ENCODE results near the gene GPSM3. TPM values are rescaled to one million over a fixed set of nuclear protein-coding genes. Genes with fewer than 3 reads are reported as not detected.
A peak's percentile ranks its signal among the peaks of the same experiment; 100 is the strongest.

Gene GPSM3
- polyA plus RNA-seq, 1 donor (not counting 4 experiments of a cell fraction or from before 2014, with no cell fraction given), result 3.6 TPM

- H3K27ac ChIP-seq (ENCODE audit: control insufficient read depth, insufficient read depth, low read length), result peak overlapping the region; percentile 51
- H3K4me2 ChIP-seq (ENCODE audit: control insufficient read depth, extremely low read depth, insufficient read depth, low read depth, low read length), result peak overlapping the region; percentile 96
- no peaks in the 10 kb centered on the region for H3K27me3 ChIP-seq (ENCODE audit: control insufficient read depth, extremely low read depth, insufficient read depth, low read length)
- dilution Hi-C loops (cut with MboI; ENCODE audit: extremely low pct_ligation_motif_present, low sequenced_read_pairs), result no loop called here
- FAIRE-seq (no peak), DNase-seq (ENCODE audit: low read depth, low spot score) (no peak)
- peak overlapping the region; percentile 76 to 87 (median 86) for H3K4me3 ChIP-seq (ENCODE audit: control insufficient read depth in 2 of 3, extremely low read depth in 1 of 3, insufficient read depth in 2 of 3, low read depth in 1 of 3, low read length in 3 of 3)
- no peaks in the 10 kb centered on the region for H4K20me1 ChIP-seq (ENCODE audit: control insufficient read depth, extremely low read depth, insufficient read depth, low read length)
- no peak for TF ChIP-seq EZH2 (IDR thresholded peaks at IDR 0.05; ENCODE audit: low read length)
- no peak for TF ChIP-seq CTCF (optimal IDR thresholded peaks at IDR 0.05 in 1 of 3, IDR thresholded peaks at IDR 0.05 in 1 of 3, conservative IDR thresholded peaks at IDR 0.05 in 1 of 3; ENCODE audit: extremely low read depth in 1 of 3, insufficient read depth in 2 of 3, low read length in 3 of 3)
- peaks cover 30% of the 10 kb centered on the region for H3K79me2 ChIP-seq (ENCODE audit: control insufficient read depth, insufficient read depth, low read length)
- H2AFZ ChIP-seq (ENCODE audit: control insufficient read depth, low read length), result no peak overlapping the region
- H3K9me3 ChIP-seq (ENCODE audit: control insufficient read depth, low read depth, low read length), result no peaks in the 10 kb centered on the region
- peaks cover 48% of the 10 kb centered on the region for H3K4me1 ChIP-seq (ENCODE audit: control insufficient read depth, extremely low read depth, insufficient read depth, low read length)
- H3K9me1 ChIP-seq (ENCODE audit: control insufficient read depth, extremely low read depth, insufficient read depth, low read length), result no peaks in the 10 kb centered on the region
- peak overlapping the region; percentile 90 for H3K9ac ChIP-seq (ENCODE audit: control insufficient read depth, extremely low read depth, insufficient read depth, low read length)
- H3K36me3 ChIP-seq (ENCODE audit: control insufficient read depth in 2 of 2, extremely low read depth in 1 of 2, insufficient read depth in 2 of 2, low read length in 2 of 2), result peaks cover 3 to 9% of the 10 kb centered on the region in 2 experiments
These were observed 17.1 kb downstream of the GPSM3 start for GRCh38 chr6:32175322-32175710.

GRCh38 chr6:32174416-32174815 is 18.0 kb downstream of the GPSM3 start:
- H3K27ac ChIP-seq (ENCODE audit: control insufficient read depth, insufficient read depth, low read length), result no peak overlapping the region
- peaks cover 10 to 14% of the 10 kb centered on the region in 2 experiments for H3K36me3 ChIP-seq (ENCODE audit: control insufficient read depth in 2 of 2, extremely low read depth in 1 of 2, insufficient read depth in 2 of 2, low read length in 2 of 2)
- peaks cover 30% of the 10 kb centered on the region for H3K79me2 ChIP-seq (ENCODE audit: control insufficient read depth, insufficient read depth, low read length)
- H3K9ac ChIP-seq (ENCODE audit: control insufficient read depth, extremely low read depth, insufficient read depth, low read length), result no peak overlapping the region
- no peaks in the 10 kb centered on the region for H4K20me1 ChIP-seq (ENCODE audit: control insufficient read depth, extremely low read depth, insufficient read depth, low read length)
- H2AFZ ChIP-seq (ENCODE audit: control insufficient read depth, low read length), result no peak overlapping the region
- no peak overlapping the region for H3K4me3 ChIP-seq (ENCODE audit: control insufficient read depth in 2 of 3, extremely low read depth in 1 of 3, insufficient read depth in 2 of 3, low read depth in 1 of 3, low read length in 3 of 3)
- peak overlapping the region; percentile 96 for H3K4me2 ChIP-seq (ENCODE audit: control insufficient read depth, extremely low read depth, insufficient read depth, low read depth, low read length)
- TF ChIP-seq EZH2 (IDR thresholded peaks at IDR 0.05; ENCODE audit: low read length), result no peak
- no peak for TF ChIP-seq CTCF (optimal IDR thresholded peaks at IDR 0.05 in 1 of 3, IDR thresholded peaks at IDR 0.05 in 1 of 3, conservative IDR thresholded peaks at IDR 0.05 in 1 of 3; ENCODE audit: extremely low read depth in 1 of 3, insufficient read depth in 2 of 3, low read length in 3 of 3)
- H3K9me1 ChIP-seq (ENCODE audit: control insufficient read depth, extremely low read depth, insufficient read depth, low read length), result no peaks in the 10 kb centered on the region
- peaks cover 48% of the 10 kb centered on the region for H3K4me1 ChIP-seq (ENCODE audit: control insufficient read depth, extremely low read depth, insufficient read depth, low read length)
- H3K9me3 ChIP-seq (ENCODE audit: control insufficient read depth, low read depth, low read length), result no peaks in the 10 kb centered on the region
- H3K27me3 ChIP-seq (ENCODE audit: control insufficient read depth, extremely low read depth, insufficient read depth, low read length), result no peaks in the 10 kb centered on the region
- dilution Hi-C loops (cut with MboI; ENCODE audit: extremely low pct_ligation_motif_present, low sequenced_read_pairs), result no loop called here
- DNase-seq (ENCODE audit: low read depth, low spot score) (no peak), FAIRE-seq (no peak)
